Measurements from ENCODE around the gene CYP2B6.

GRCh38 chr19:40945645-40946044 is 45.4 kb upstream of the CYP2B6 start:
- TF ChIP-seq, protein P1, sequence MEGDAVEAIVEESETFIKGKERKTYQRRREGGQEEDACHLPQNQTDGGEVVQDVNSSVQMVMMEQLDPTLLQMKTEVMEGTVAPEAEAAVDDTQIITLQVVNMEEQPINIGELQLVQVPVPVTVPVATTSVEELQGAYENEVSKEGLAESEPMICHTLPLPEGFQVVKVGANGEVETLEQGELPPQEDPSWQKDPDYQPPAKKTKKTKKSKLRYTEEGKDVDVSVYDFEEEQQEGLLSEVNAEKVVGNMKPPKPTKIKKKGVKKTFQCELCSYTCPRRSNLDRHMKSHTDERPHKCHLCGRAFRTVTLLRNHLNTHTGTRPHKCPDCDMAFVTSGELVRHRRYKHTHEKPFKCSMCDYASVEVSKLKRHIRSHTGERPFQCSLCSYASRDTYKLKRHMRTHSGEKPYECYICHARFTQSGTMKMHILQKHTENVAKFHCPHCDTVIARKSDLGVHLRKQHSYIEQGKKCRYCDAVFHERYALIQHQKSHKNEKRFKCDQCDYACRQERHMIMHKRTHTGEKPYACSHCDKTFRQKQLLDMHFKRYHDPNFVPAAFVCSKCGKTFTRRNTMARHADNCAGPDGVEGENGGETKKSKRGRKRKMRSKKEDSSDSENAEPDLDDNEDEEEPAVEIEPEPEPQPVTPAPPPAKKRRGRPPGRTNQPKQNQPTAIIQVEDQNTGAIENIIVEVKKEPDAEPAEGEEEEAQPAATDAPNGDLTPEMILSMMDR (IDR thresholded peaks at IDR 0.05): no peak
- TF ChIP-seq POLR2A (IDR thresholded peaks at IDR 0.05) (no peak), POLR2AphosphoS5 (IDR thresholded peaks at IDR 0.05) (no peak)

Data from prostate gland (tissue), 2 donors.